ENCODE results near the gene CHCHD3.
"Not testable (repeated sequence)": the region's sequence is repeated elsewhere in the genome, so short reads cannot be mapped to it uniquely, and the experiment has no call there.

Gene CHCHD3

GRCh38 chr7:133007961-133008360 lies 73.9 kb downstream of the CHCHD3 start:
- DNase-seq, result no peak

DNA sequence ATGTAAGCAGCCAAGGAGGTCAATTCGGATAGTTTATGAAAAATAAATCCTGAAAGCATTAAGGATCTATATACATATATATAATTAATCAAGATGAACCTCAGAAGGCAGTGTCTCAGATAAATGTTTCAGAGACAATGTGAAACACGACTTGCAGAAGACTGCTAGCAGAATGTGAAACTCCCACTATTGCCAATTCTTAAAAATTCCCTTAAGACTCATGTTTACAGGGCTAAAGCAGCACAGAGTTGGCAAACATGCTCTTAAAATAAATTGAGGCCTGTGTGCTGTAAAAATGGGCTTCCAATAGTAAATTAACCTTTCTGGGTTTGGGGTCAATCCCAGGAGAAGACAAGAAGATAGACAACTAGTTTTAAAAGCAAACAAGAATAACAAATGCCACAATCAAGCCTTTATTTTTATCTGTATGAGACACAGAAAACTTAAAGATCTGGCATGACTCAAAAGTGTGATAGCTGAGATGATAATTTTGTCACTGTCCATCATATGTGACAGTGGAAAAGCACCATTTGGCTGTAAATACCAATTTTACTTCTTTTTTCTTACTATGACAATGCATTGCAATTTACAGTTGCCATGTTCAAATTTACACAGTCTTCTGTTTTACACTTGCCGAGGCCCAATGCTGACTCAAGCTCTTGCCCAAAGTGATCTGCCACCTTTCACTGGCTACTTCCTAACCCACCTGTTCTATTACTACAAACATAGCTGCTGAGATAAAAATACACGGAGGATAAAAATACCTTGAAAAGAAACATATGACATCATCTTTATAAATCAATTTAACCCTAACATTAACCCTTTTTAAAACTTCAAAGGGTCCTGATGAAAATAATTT lies 78.6 kb downstream of the CHCHD3 start:
- DNase-seq, result no peak

GRCh38 chr7:133001727-133002126 lies 80.2 kb downstream of the CHCHD3 start:
- DNase-seq, result no peak

GRCh38 chr7:132999845-133000244 lies 82.0 kb downstream of the CHCHD3 start:
- DNase-seq, result no peak

DNA sequence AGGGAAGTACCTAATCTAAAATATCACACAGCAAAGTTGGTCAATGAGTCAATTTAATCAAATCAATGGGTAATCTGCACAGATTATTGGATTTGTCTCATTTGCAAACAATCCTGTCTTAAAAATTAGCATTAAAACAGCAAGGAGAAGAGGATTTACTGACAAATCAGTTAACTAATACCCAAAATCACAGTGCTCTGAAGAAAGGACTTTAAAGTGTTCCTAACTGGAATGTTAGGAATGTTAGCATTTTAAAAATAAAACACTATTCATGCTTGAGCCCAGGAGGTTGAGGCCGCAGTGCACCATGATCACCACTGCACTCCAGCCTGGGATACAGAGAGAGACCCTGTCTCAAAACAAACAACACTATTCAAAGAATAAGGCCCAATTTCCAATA lies 83.1 kb downstream of the CHCHD3 start:
- DNase-seq, result no peak

DNA sequence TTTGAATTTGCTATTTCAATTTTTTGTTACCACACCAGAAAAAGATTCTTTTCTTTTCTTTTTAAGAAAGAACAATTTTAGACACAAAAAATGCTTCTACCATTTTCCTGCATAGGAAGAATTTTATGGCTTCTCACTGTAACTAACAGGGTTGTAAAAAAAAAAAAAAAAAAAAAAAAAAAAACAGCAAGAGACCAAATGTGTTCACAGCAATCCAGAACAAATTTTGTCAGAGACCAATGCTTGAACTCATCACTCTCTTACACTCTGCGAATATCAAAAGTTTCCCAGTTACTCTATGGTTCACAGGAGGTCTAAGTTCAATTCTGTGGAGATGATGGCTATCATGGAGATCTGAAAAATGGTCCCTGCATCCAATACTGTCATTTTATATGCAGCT lies 84.4 kb downstream of the CHCHD3 start:
- DNase-seq, result no peak

DNA sequence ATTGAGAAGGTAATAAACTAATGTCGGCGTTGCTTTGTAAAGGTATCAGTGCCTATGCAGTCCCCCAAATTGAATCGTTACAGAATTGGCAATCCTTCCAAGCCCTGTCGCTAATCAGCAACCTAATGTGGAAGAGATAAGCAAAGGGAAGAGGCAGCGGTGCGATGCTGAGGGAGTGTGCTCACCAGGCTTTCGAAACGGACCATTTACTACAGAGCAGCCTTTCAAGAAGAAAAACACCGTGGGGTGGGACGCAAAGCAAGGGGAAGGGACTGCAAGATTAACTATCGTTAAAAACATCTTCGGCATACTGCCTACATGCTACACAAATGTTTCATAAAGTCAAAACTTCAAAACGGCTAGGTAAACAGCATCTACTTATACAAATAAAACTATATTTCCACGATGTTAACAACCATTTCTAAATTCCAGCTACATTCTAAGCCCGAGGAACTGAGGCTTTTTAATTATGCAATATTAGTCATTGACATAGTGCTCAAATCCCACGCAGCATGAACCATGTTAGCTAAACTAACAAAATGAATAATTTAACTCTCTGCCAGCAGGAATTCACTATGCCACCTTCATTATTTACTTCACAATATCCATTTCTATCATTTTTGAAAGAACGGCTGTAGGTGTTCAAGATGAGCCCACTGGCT lies 85.2 kb downstream of the CHCHD3 start:
- peak in 3 of 56 donors; percentile 3 to 15 (median 3) for DNase-seq

- no peak for DNase-seq
Measured at GRCh38 chr7:132993377-132994013, 88.4 kb downstream of the CHCHD3 start.

GRCh38 chr7:132991615-132992587 lies 90.0 kb downstream of the CHCHD3 start:
- DNase-seq, result peak in 17 of 56 donors; percentile 2 to 38 (median 8)

- DNase-seq, result no peak
Measured at GRCh38 chr7:132988117-132988516, 93.8 kb downstream of the CHCHD3 start.

DNA sequence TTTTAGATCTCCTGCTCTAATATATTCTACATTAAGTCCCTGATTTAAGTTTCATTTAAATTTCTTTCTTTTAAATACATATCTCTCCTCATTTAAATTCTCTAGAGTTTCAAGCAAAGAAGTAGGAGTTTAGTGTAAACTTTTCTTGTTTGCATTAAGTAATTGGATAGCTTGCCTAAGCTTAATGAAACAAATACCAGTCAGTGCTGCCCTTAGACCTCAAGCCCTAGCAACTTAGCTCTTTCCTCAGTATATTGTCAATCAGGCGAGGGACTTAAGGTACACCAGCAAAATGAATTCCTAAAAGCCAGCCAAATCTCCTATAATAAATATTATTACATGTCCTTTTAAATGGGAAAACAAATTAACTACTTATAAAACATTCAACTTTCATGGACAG lies 101.5 kb downstream of the CHCHD3 start:
- DNase-seq, result no peak

- no peak for DNase-seq
Measured at GRCh38 chr7:132979524-132979923, 102.4 kb downstream of the CHCHD3 start.

- no peak for DNase-seq
Measured at GRCh38 chr7:132977234-132977633, 104.7 kb downstream of the CHCHD3 start.

DNA sequence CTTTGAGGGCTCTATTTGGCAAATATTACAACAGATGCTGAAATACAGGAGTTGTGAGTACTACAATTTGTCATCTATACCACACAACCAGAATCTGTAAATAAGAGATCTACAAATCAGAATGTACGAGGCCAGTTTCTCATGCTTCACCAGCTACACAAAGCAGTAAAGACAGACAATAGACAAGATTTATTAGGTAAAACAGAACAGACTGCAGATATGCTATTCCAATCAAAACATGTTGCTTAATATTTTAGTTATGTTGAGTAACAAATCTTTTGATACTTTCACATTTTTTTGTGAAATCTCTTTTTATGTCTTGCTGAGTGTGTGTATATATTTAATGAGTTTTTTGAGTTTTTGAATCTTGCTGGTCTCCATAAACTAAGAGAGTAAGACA lies 109.1 kb downstream of the CHCHD3 start:
- DNase-seq, result no peak

- no peak for DNase-seq
Measured at GRCh38 chr7:132970257-132970656, 111.6 kb downstream of the CHCHD3 start.

GRCh38 chr7:132969520-132969919 lies 112.4 kb downstream of the CHCHD3 start:
- no peak for DNase-seq

GRCh38 chr7:132967470-132967848 lies 114.4 kb downstream of the CHCHD3 start:
- not testable (repeated sequence) for DNase-seq

DNA sequence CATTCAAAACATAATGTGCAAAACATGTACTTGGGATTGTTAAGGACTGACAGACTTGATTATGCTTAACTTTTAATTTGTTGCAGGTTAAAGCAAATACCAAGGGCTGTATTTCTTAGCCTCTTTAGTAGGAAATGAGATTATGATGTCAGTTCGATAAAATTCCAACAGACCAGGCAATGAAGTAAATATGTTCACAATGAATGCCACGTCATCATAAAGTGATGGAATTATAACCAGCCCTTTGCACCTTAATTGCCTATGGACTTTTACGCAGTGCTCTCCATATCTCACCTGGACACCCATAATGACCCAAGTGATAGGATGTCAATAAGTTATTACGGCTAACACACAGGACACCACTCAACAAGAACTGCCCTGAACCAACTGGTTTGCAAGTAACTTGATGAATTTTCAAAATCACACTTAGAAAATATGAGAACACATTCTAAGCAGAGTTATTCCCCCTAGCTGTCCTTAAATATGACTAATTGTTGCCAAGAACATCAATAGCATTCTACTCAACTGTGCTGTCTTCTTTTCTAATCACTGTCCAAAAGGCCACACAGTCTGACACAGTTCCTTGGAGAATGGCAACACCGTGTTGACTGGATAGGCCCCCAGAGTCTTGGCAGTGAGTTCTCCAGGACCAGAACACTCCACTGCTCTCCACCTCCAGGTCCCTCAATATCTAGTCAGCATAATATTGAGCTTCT lies 115.0 kb downstream of the CHCHD3 start:
- DNase-seq, result no peak

DNA sequence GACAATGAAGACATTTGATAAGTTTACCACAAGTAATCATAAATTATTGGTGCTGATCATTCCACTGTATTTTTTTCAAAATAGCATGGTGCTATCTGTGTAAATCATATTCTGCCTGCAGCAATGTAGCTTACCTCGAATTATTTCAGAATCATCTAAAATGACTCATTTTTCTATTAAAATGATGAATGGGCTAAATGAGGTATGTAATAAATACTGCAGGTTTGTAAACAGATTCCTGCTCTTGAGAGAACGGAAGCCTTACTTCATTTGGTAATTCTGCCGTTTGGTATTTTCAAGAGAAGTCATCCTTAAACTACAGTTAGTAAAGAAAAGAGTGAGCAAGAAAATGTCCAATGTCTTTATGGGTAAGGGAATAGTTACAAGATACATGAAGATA lies 115.9 kb downstream of the CHCHD3 start:
- DNase-seq, result no peak

DNA sequence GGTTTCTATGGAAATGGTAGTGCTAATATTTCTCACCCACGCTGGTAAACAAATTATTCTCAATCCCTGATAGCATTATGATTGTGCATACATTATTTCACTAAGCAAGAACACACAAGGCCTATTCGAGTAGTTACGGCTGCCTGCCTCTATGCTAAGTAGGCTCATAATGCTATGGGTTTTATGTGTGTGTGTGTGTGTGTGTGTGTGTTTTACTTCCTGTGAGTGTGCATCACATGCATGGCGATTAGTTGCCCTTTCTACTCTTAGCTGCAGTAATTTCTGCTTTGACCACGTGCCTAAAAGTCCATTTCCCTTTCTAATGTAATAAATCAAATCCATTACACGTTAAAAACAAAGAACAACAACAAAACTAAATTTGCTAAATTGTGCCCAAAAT lies 117.0 kb downstream of the CHCHD3 start:
- no peak for DNase-seq

DNA sequence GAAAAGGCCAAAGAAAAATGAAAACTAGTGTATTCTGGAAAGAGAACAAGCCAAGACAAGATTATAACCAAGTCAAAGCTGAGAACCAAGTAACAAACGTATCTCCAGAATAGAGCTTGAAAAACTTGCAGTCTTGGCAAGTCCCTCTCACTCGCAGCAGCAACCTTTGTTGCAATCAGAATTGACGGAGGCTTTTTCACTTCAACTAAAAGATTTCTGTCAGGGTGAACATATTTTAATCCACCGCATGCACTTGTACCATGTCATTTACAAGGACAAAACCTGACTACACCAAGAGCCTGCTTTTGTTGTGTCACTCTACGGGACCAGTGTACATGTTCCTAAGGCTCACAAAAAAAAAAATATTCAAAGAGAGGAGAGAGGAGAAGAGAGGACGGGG lies 122.0 kb downstream of the CHCHD3 start:
- DNase-seq, result no peak

Measured in nucleus accumbens (tissue), 56 donors.